Measurements from ENCODE around the gene OR6B1. TPM values are rescaled to one million over a fixed set of nuclear protein-coding genes. Genes with fewer than 3 reads are reported as not detected.

The OR6B1 gene
- total RNA-seq, 1 experiment from 2014 or later, result not detected

GRCh38 chr7:144022169-144022568 is 22.0 kb downstream of the OR6B1 start:
- ChIA-PET CTCF (interaction anchor here (1.5 kb wide), 1 partner anchor 106 kb away, joined by 3 read pairs; no protein-coding TSS in a partner anchor), POLR2A (interaction anchor here (1.8 kb wide), 1 partner anchor 120 kb away, joined by 5 read pairs; the partner anchor contains the start of gene TCAF1)
- no peaks in the 10 kb centered on the region for H3K36me3 Mint-ChIP-seq (ENCODE audit: insufficient read depth, unreplicated experiment)
- intact Hi-C loops (cut with micrococcal nuclease; ENCODE audit: unreplicated experiment), result no loop called here
- peaks cover 42% of the 10 kb centered on the region for H3K4me1 Mint-ChIP-seq (ENCODE audit: low read depth, unreplicated experiment)
- Histone ChIP-seq H3K27me3 (replicated peaks; ENCODE audit: control insufficient read depth, insufficient read depth, low read length) (no peaks in the 10 kb centered on the region), H3K36me3 (ENCODE audit: control insufficient read depth, insufficient read depth, low read length) (no peaks in the 10 kb centered on the region), H3K9me3 (peaks cover 8% of the 10 kb centered on the region; the same call in 1 of the 2 replicates), H3K4me1 (peaks cover 41% of the 10 kb centered on the region), H3K4me3 (ENCODE audit: low read depth, low read length) (no peak overlapping the region)
- no peak for DNase-seq
- H3K4me3 Mint-ChIP-seq (ENCODE audit: unreplicated experiment), result no peak overlapping the region
- H3K27me3 Mint-ChIP-seq (ENCODE audit: insufficient read depth, unreplicated experiment), result no peaks in the 10 kb centered on the region
- H3K27ac Mint-ChIP-seq (ENCODE audit: unreplicated experiment), result no peak overlapping the region
- TF ChIP-seq CTCF (IDR thresholded peaks at IDR 0.05; ENCODE audit: insufficient read depth in 1 of 2, low read depth in 1 of 2, low read length in 1 of 2, severe bottlenecking in 1 of 2, unreplicated experiment in 1 of 2), result no peak
- peaks cover 28% of the 10 kb centered on the region for H3K9me3 Mint-ChIP-seq (ENCODE audit: unreplicated experiment)
- BruUV-seq (replicated peaks), result no TSS peak

GRCh38 chr7:144023171-144023827 is 23.2 kb downstream of the OR6B1 start:
- peaks cover 42% of the 10 kb centered on the region for H3K4me1 Mint-ChIP-seq (ENCODE audit: low read depth, unreplicated experiment)
- H3K9me3 Mint-ChIP-seq (ENCODE audit: unreplicated experiment), result peaks cover 18% of the 10 kb centered on the region
- H3K36me3 ChIP-seq (ENCODE audit: control insufficient read depth, insufficient read depth, low read length), result no peaks in the 10 kb centered on the region
- DNase-seq, result no peak
- no peaks in the 10 kb centered on the region for H3K27me3 Mint-ChIP-seq (ENCODE audit: insufficient read depth, unreplicated experiment)
- no peaks in the 10 kb centered on the region for H3K27me3 ChIP-seq (replicated peaks; ENCODE audit: control insufficient read depth, insufficient read depth, low read length)
- no peak overlapping the region for H3K4me3 ChIP-seq (ENCODE audit: low read depth, low read length)
- H3K27ac Mint-ChIP-seq (ENCODE audit: unreplicated experiment), result no peak overlapping the region
- ChIA-PET POLR2A (interaction anchor here (1.8 kb wide), 1 partner anchor 122 kb away, joined by 5 read pairs; the partner anchor contains the start of gene TCAF1), CTCF (interaction anchor here (0.7 to 1.5 kb wide), 2 partner anchors 105 to 122 kb away, joined by 3 to 9 read pairs; partner anchors contain the start of gene TCAF1)
- TF ChIP-seq CTCF (IDR thresholded peaks at IDR 0.05; ENCODE audit: insufficient read depth in 1 of 2, low read depth in 1 of 2, low read length in 1 of 2, severe bottlenecking in 1 of 2, unreplicated experiment in 1 of 2), result no peak
- intact Hi-C loops (cut with micrococcal nuclease; ENCODE audit: unreplicated experiment), result no loop called here
- peaks cover 4% of the 10 kb centered on the region; the same call in 1 of the 2 replicates for H3K9me3 ChIP-seq
- H3K36me3 Mint-ChIP-seq (ENCODE audit: insufficient read depth, unreplicated experiment), result no peaks in the 10 kb centered on the region
- H3K4me1 ChIP-seq, result peaks cover 43% of the 10 kb centered on the region
- no TSS peak for BruUV-seq (replicated peaks)
- H3K4me3 Mint-ChIP-seq (ENCODE audit: unreplicated experiment), result no peak overlapping the region

- no peak for TF ChIP-seq CTCF (IDR thresholded peaks at IDR 0.05; ENCODE audit: insufficient read depth in 1 of 2, low read depth in 1 of 2, low read length in 1 of 2, severe bottlenecking in 1 of 2, unreplicated experiment in 1 of 2)
- no peak overlapping the region for H3K27ac Mint-ChIP-seq (ENCODE audit: unreplicated experiment)
- no peaks in the 10 kb centered on the region for H3K27me3 Mint-ChIP-seq (ENCODE audit: insufficient read depth, unreplicated experiment)
- Histone ChIP-seq H3K9me3 (no peaks in the 10 kb centered on the region), H3K27me3 (replicated peaks; ENCODE audit: control insufficient read depth, insufficient read depth, low read length) (no peaks in the 10 kb centered on the region), H3K36me3 (ENCODE audit: control insufficient read depth, insufficient read depth, low read length) (no peaks in the 10 kb centered on the region), H3K4me1 (peaks cover 37% of the 10 kb centered on the region), H3K4me3 (ENCODE audit: low read depth, low read length) (no peak overlapping the region)
- peaks cover 33% of the 10 kb centered on the region for H3K4me1 Mint-ChIP-seq (ENCODE audit: low read depth, unreplicated experiment)
- CTCF ChIA-PET, result interaction anchor here (0.5 kb wide), 1 partner anchor 123 kb away, joined by 3 read pairs; the partner anchor contains the start of gene TCAF1
- intact Hi-C loops (cut with micrococcal nuclease; ENCODE audit: unreplicated experiment), result no loop called here
- peaks cover 11% of the 10 kb centered on the region for H3K9me3 Mint-ChIP-seq (ENCODE audit: unreplicated experiment)
- H3K36me3 Mint-ChIP-seq (ENCODE audit: insufficient read depth, unreplicated experiment), result no peaks in the 10 kb centered on the region
- BruUV-seq (replicated peaks), result no TSS peak
- no peak for DNase-seq
- POLR2A ChIA-PET, result no interaction called here
- H3K4me3 Mint-ChIP-seq (ENCODE audit: unreplicated experiment), result no peak overlapping the region
These were observed 24.1 kb downstream of the OR6B1 start for GRCh38 chr7:144024213-144024612.

Measured in Caco-2 (cell line).